OCI-LY7 (cell line): ENCODE results near the gene NIPBL. TPM values are rescaled to one million over a fixed set of nuclear protein-coding genes. Genes with fewer than 3 reads are reported as not detected.
"Not testable (repeated sequence)": the region's sequence is repeated elsewhere in the genome, so short reads cannot be mapped to it uniquely, and the experiment has no call there.

Source experiments
- BruUV-seq: library from RNA; stranded (reverse); fragments of 400-500 nt; replicated peaks from 2 replicates; lab custom pipeline; 2021; lab: Mats Ljungman, UMichigan
- CTCF ChIA-PET: fragments of 300-600 bp; sonication (Branson Sonifier 250); formaldehyde crosslinking; loops from one replicate; lab custom pipeline; 2022; ENCODE audit warnings: antibody characterized with exemption; ENCODE audit not compliant: unreplicated experiment; lab: Charles Lee
- POLR2A ChIA-PET: fragments of 300-600 bp; sonication (Branson Sonifier 250); formaldehyde crosslinking; loops from one replicate; lab custom pipeline; 2022; ENCODE audit warnings: antibody characterized with exemption; lab: Charles Lee
- DNase-seq: peaks from one replicate; pipeline ENCODE4 v3.0.0-alpha.2; 2015; ENCODE audit warnings: low spot score
- H2AFZ ChIP-seq: fragments of 200-600 bp; sonication (generic), shearing (Covaris generic); 2 replicates; pipeline ENCODE4 v1.6.1; 2014; ENCODE audit warnings: mild to moderate bottlenecking, antibody characterized with exemption, low read length, moderate library complexity
- H3K27ac ChIP-seq: fragments of 200-600 bp; sonication (generic); 2 replicates; pipeline ENCODE4 v1.5.1; 2014; ENCODE audit warnings: mixed run types, low read depth, mild to moderate bottlenecking, moderate library complexity, low read length, inconsistent platforms; ENCODE audit not compliant: poor library complexity, severe bottlenecking
- H3K36me3 ChIP-seq: fragments of 200-600 bp; sonication (generic); 2 replicates; pipeline ENCODE4 v1.6.1; 2014; ENCODE audit warnings: mild to moderate bottlenecking, antibody characterized with exemption, low read length, moderate library complexity, mixed read lengths; ENCODE audit not compliant: insufficient read depth
- H3K4me1 ChIP-seq: fragments of 200-600 bp; sonication (generic); 2 replicates; pipeline ENCODE4 v1.5.1; 2014; ENCODE audit warnings: mild to moderate bottlenecking, low read length; ENCODE audit not compliant: insufficient read depth, poor library complexity, severe bottlenecking
- H3K4me2 ChIP-seq: fragments of 200-600 bp; sonication (generic); 2 replicates; pipeline ENCODE4 v1.6.1; 2014; ENCODE audit warnings: mild to moderate bottlenecking, low read length
- H3K4me3 ChIP-seq: fragments of 200-600 bp; sonication (generic); 2 replicates; pipeline ENCODE4 v1.5.1; 2014; ENCODE audit warnings: mild to moderate bottlenecking, low read depth, low read length; ENCODE audit not compliant: poor library complexity, severe bottlenecking
- H3K79me2 ChIP-seq: fragments of 200-600 bp; sonication (generic); 2 replicates; pipeline ENCODE4 v1.6.1; 2016; ENCODE audit warnings: low read depth, mild to moderate bottlenecking, low read length, moderate library complexity, mixed read lengths; ENCODE audit not compliant: insufficient read depth
- H3K9me2 ChIP-seq: fragments of 200-600 bp; sonication (generic); 2 replicates; pipeline ENCODE4 v1.6.1; 2016; ENCODE audit warnings: mild to moderate bottlenecking, low read length, mixed read lengths; ENCODE audit not compliant: insufficient read depth
- H3K9me3 ChIP-seq: fragments of 200-600 bp; sonication (generic); 2 replicates; pipeline ENCODE4 v1.6.1; 2014; ENCODE audit warnings: mild to moderate bottlenecking, mixed run types, low read length, mixed read lengths
- H4K20me1 ChIP-seq: fragments of 200-600 bp; sonication (generic); 2 replicates; pipeline ENCODE4 v1.6.1; 2014; ENCODE audit warnings: mild to moderate bottlenecking, antibody characterized with exemption, low read length, moderate library complexity, mixed read lengths; ENCODE audit not compliant: insufficient read depth
- CTCF ChIP-seq: fragments of 200-600 bp; sonication (generic); conservative IDR thresholded peaks from 2 replicates; pipeline ENCODE4 v1.5.1; 2014; ENCODE audit warnings: mild to moderate bottlenecking, antibody characterized with exemption, low read length, moderate library complexity, mixed read lengths
- EZH2phosphoT487 ChIP-seq: fragments of 200-600 bp; sonication (generic); IDR thresholded peaks from 2 replicates; pipeline ENCODE4 v1.6.1; 2018; ENCODE audit warnings: low read depth, borderline replicate concordance, mild to moderate bottlenecking, mixed run types, antibody characterized with exemption, low read length, moderate library complexity, mixed read lengths
- intact Hi-C: fragments of 100-400 bp; cut with micrococcal nuclease; formaldehyde crosslinking; loops from one replicate; pipeline ENCODE4 v1.10.0; 2022; ENCODE audit not compliant: unreplicated experiment
- total RNA-seq, 2 experiments: library from RNA; depleted of rRNA in 1 of 2; stranded (reverse); fragments of >200 nt in 1 of 2; shearing (Covaris generic) in 1 of 2; gene quantifications; 2 replicates each; pipeline ENCODE4 v1.2.3, GENCODE V29; 2014 to 2022

NIPBL gene
- total RNA-seq, 2 experiments from 2014 or later, result 24.9 to 56.1 TPM

- peaks cover 100% of the 10 kb centered on the region for H3K79me2 ChIP-seq
- intact Hi-C loops, result no loop called here
- CTCF ChIA-PET, result no interaction called here
- no peak overlapping the region for H3K4me2 ChIP-seq
- POLR2A ChIA-PET, result interaction anchor here (0.6 to 1.0 kb wide), 2 partner anchors 13 to 394 kb away, joined by 3 to 4 read pairs; no protein-coding TSS in a partner anchor
- no peaks in the 10 kb centered on the region for H3K9me2 ChIP-seq
- no peak overlapping the region for H3K4me3 ChIP-seq
- peaks cover 25% of the 10 kb centered on the region; the same call in 1 of the 2 replicates for H4K20me1 ChIP-seq
- TF ChIP-seq CTCF (no peak), EZH2phosphoT487 (no peak)
- DNase-seq, result no peak
- no TSS peak for BruUV-seq
- peaks cover 3% of the 10 kb centered on the region for H3K36me3 ChIP-seq
- no peak overlapping the region for H3K27ac ChIP-seq
- peaks cover 10% of the 10 kb centered on the region; the same call in 1 of the 2 replicates for H3K9me3 ChIP-seq
- H2AFZ ChIP-seq, result no peak overlapping the region
- H3K4me1 ChIP-seq, result no peaks in the 10 kb centered on the region
These were observed 23.7 kb downstream of the NIPBL start for GRCh38 chr5:36900283-36900682.

GRCh38 chr5:36901077-36901476, 24.5 kb downstream of the NIPBL start:
- H3K9me3 ChIP-seq, H3K4me3 ChIP-seq, intact Hi-C loops, DNase-seq, H3K4me2 ChIP-seq, BruUV-seq, H3K36me3 ChIP-seq, H3K9me2 ChIP-seq, H3K4me1 ChIP-seq, CTCF ChIA-PET, H3K27ac ChIP-seq, H2AFZ ChIP-seq: not testable (repeated sequence)
- POLR2A ChIA-PET, result interaction anchor here (0.6 kb wide), 1 partner anchor 393 kb away, joined by 3 read pairs; no protein-coding TSS in a partner anchor
- peaks cover 100% of the 10 kb centered on the region for H3K79me2 ChIP-seq
- H4K20me1 ChIP-seq, result peaks cover 18% of the 10 kb centered on the region; the same call in 1 of the 2 replicates

GRCh38 chr5:36901856-36902255, 25.3 kb downstream of the NIPBL start:
- TF ChIP-seq EZH2phosphoT487 (no peak), CTCF (no peak)
- Histone ChIP-seq H4K20me1 (peaks cover 18% of the 10 kb centered on the region; the same call in 1 of the 2 replicates), H2AFZ (no peak overlapping the region), H3K27ac (no peak overlapping the region), H3K9me3 (peaks cover 10% of the 10 kb centered on the region; the same call in 1 of the 2 replicates), H3K4me1 (no peaks in the 10 kb centered on the region), H3K79me2 (peaks cover 100% of the 10 kb centered on the region), H3K36me3 (no peaks in the 10 kb centered on the region; the same call in 1 of the 2 replicates), H3K9me2 (no peaks in the 10 kb centered on the region), H3K4me3 (no peak overlapping the region), H3K4me2 (no peak overlapping the region)
- intact Hi-C loops, result no loop called here
- ChIA-PET POLR2A (interaction anchor here (0.7 kb wide), 2 partner anchors 18 to 48 kb away, joined by 3 to 4 read pairs; no protein-coding TSS in a partner anchor), CTCF (no interaction called here)
- DNase-seq, result no peak
- BruUV-seq, result no TSS peak
